HG02678 (cell line): Measurements from ENCODE around the gene FAM171A1.
"Not testable (repeated sequence)": the region's sequence is repeated elsewhere in the genome, so short reads cannot be mapped to it uniquely, and the experiment has no call there.

Source experiments
- ATAC-seq: cut with Tn5 transposase; IDR thresholded peaks from one replicate; pipeline ENCODE4 v1.9.1; 2021; ENCODE audit warnings: mild to moderate bottlenecking, moderate library complexity; ENCODE audit not compliant: unreplicated experiment

Gene FAM171A1

DNA sequence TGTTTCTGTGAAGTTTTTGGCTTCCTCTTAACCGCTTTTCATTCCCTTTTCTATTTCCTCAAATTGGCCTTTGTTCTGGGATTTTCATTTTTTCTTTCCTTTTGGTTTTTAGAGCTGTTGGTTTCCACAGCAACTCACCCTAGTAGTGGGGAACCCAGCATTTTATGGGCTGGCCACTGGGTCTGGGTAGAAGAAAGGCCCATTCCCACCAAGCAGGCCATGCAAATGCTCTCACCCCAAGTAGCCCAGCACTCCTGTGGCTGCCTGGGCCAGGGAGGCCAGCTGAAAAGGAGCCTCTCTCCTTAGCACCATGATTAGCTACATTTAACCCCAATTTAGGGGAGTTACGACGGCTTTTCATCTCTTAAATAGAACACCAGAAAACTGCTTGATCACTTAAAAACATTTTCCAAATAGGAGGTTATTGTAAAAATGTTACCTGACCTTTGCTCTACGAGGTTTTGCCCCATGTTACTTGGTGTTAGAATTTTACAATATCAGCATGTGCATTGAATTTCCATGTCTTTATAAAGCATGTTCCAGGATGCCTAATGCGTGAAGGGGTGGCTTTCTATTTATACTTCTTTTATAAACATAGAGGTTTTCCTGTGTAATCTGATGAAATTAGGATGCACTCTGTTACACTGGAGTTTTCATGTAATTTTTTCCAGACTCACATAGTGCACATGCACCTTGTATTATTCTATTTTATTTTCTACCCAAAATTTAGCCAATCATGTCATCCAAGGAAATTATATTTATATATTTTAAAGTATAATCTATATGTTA lies 75.4 kb downstream of the FAM171A1 start:
- ATAC-seq: no peak

DNA sequence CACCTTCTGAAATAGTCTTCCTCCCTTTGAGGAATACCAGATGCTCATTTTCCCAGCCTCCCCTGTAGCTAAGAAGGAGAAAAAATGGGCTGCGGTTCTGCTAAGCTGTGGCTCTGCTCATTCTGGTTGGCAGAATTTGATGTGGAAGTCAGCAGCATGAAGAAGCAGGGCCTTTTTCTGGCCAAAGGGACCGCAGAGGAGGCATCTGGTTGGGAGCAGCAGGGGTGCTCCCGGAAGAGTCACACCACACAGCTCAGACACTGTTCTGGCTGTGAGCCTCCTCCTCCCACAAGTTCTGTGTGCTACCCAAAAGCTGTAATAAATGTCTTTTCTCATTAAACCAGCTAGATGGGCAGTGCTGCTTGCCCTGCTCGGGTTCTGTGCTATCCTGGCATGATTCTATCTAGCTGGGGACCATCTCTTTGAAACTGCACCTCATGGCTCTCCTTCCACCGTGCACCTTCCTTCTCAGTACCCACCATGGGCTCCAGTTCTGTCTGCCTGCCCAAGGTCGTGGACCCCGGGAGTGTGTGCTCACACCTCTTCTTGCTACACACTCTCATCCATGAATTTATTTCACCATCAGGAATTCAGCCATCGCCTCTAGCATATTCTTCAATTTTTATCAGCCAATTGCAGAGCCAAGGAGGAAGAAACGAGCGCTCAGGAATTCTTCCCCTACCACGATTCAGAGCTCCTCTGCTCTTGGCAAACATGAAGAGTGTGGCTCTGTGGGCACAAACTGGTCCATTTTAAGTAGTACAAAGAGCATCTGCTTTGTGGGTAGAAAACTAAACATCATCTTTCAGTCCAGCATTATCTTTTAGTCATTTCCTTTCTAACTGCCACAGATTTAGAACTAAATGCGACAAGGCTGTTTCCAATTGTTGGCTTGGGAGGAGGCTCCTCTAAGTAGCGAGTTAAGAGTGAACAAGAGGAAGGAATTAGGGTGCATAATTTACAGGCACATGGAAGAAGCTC lies 76.9 kb downstream of the FAM171A1 start:
- no peak for ATAC-seq

- no peak for ATAC-seq
These were observed 80.4 kb downstream of the FAM171A1 start for GRCh38 chr10:15290671-15291070.

- ATAC-seq: no peak
These were observed 80.9 kb downstream of the FAM171A1 start for GRCh38 chr10:15290150-15290549.

DNA sequence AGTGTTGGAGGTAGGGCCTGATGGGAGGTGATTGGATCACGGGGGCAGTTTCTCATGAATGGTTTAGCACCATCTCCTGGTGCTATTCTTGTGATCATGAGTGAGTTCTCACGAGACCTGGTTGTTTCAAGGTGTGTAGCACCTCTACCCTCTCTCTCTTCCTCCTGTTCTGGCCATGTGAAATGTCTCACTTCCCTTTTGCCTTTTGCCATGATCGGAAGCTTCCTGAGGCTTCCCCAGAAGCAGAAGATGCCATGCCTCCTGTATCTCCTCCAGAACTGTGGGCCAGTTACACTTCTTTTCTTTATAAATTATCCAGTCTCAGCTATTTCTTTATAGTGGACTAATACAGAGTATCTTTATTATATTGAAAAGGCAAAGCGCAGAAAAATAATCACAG lies 90.1 kb downstream of the FAM171A1 start:
- no peak for ATAC-seq

GRCh38 chr10:15280462-15280861 lies 90.6 kb downstream of the FAM171A1 start:
- ATAC-seq: no peak

DNA sequence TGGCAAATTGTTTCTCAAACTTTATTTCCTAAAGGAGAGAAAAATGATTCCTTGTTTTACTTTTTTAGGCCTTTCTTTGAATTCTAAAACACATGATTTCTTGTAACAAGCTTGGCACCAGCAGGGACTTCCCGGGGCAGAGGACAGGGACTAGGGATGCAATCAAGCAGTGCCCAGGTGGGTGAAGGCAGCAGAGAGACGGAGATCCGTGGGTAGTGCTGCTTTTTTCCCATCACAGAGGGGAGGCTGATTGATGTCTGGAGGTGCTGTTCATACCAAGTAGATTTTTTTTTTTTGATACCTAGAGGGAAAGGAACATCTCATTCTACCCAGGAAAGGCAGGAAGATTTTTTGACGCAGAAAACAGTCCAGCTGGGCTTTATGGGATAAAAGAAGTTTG lies 91.9 kb downstream of the FAM171A1 start:
- ATAC-seq: no peak

- ATAC-seq: no peak
These were observed 92.3 kb downstream of the FAM171A1 start for GRCh38 chr10:15278786-15279185.

DNA sequence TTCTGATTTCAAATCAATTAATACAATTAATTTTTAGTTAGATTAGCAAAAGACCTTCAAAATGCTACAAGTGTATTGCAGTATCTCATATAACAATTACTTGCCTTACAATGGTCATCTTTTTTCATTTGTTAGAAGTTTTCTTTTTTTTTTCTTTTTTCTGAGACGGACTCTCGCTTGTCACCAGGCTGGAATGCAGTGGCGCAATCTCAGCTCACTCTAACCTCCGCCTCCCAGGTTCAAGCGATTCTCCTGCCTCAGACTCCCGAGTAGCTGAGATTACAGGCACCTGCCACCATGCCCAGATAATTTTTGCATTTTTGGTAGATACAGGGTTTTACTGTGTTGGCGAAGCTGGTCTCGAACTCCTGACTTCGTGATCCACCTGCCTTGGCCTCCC lies 95.0 kb downstream of the FAM171A1 start:
- ATAC-seq: not testable (repeated sequence)

DNA sequence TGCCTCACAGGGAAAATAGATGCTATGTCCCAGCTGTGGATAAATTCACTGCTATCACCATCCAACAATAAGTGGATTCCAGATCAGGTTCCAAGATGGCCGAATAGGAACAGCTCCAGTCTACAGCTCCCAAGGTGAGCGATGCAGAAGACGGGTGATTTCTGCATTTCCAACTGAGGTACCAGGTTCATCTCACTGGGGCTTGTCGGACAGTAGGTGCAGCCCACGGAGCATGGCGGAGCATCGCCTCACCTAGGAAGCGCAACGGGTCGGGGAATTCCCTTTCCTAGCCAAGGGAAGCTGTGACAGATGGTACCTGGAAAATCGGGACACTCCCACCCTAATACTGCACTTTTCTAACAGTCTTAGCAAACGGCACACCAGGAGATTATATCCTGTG lies 101.3 kb downstream of the FAM171A1 start:
- not testable (repeated sequence) for ATAC-seq

GRCh38 chr10:15267496-15267895 lies 103.6 kb downstream of the FAM171A1 start:
- ATAC-seq: no peak

DNA sequence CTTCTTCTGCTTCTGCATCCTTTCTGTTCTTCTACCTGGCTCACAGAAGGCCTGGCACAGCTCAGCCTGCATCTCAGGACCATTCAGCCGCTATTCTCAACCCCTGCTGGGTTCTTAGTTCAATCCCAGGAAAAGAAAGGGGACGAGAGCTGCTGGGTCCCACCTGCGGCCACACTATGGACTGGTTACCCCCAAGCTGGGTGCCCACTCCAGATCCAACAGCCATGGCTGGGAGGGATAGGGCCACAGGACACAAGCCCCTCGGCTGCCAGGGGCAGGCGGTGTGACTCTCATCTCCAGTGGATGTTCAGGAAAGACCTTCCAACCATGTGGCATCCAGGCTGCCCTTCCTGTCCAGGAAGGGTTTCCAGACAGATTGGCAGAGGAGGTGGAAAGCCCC lies 105.0 kb downstream of the FAM171A1 start:
- ATAC-seq: no peak

- ATAC-seq: no peak
These were observed 105.5 kb downstream of the FAM171A1 start for GRCh38 chr10:15265558-15265957.

DNA sequence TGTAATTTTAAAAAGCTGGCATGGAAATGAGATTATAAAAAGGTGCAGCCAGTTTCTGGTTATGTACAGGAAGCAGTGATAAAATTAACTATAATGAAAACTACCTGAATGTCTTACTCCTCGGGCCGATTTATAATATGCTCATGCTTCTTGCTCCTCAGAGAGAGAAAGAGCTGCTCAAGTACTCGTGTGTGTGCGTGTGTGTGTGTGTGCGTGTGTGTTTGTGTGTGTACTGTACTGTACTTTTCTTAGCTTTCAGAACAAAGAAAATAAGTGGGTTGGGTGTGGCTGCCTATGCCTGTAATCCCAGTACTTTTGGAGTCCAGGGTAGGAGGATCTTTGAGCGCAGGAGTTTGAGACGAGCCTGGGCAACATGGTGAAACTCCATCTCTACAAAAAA lies 106.0 kb downstream of the FAM171A1 start:
- no peak for ATAC-seq

GRCh38 chr10:15263657-15264323 lies 107.3 kb downstream of the FAM171A1 start:
- ATAC-seq: no peak

- no peak for ATAC-seq
These were observed 108.9 kb downstream of the FAM171A1 start for GRCh38 chr10:15262036-15262713.

DNA sequence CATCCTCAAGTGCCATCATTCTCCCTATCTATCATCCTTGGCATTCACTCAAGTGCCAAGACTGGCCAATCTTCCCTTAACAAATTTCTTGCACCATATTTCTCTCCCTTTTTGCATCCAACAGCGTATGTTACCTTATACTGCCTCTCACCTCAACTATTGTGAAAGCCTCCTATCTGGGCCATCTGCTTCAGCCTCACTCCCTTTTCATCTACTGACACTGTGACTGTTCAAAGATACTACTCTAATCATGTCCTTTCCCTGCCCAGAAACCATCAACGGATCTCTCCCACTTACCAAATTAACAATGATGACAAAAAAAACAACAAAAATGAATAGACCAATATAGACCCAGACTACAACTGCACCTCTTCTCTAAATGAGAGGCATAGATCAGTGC lies 112.0 kb downstream of the FAM171A1 start:
- ATAC-seq: no peak

DNA sequence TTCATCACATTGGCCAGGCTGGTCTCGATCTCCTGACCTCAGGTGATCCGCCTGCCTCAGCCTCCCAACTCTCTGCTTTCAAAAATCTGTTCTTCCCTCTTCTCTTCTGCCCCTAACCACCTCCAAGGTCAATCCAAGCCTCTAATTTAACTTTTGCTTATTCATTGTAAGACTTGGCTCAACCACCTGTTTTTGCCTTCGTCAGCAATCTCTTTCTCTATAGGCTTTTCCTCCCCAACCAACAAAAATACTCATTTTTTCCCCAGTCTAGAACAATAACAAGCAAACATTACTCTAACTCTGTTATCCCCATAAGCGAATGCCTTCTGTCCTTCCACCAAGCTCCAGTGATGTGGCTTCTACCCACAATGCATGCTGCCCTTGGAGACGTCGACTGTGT lies 112.8 kb downstream of the FAM171A1 start:
- ATAC-seq: no peak

- ATAC-seq: no peak
These were observed 115.1 kb downstream of the FAM171A1 start for GRCh38 chr10:15255961-15256360.

GRCh38 chr10:15254808-15255648 lies 116.1 kb downstream of the FAM171A1 start:
- peak; percentile 74 for ATAC-seq
